Measurements from ENCODE around the gene MEDAG.
A peak's percentile ranks its signal among the peaks of the same experiment; 100 is the strongest.

The MEDAG gene

GRCh38 chr13:30889196-30889690 is 16.8 kb upstream of the MEDAG start:
- Histone ChIP-seq H3K4ac (ENCODE audit: low read depth in 1 of 2, low read length in 2 of 2) (no peak overlapping the region), H4K91ac (ENCODE audit: low read length) (no peak overlapping the region), H3K27me3 (ENCODE audit: control insufficient read depth in 1 of 2, insufficient read depth in 1 of 2, low read length in 2 of 2) (no peaks in the 10 kb centered on the region), H2BK12ac (ENCODE audit: low read length in 2 of 2) (peak overlapping the region in 1 of 2 experiments; percentile 38), H4K8ac (ENCODE audit: low read length) (no peak overlapping the region), H2AK5ac (ENCODE audit: low read length, severe bottlenecking) (no peak overlapping the region), H3K4me2 (ENCODE audit: low read length, poor library complexity, severe bottlenecking) (no peak overlapping the region), H3K9me3 (ENCODE audit: control insufficient read depth, low read length) (no peaks in the 10 kb centered on the region), H2BK120ac (ENCODE audit: low read depth, low read length) (no peak overlapping the region), H3K18ac (ENCODE audit: low read depth in 1 of 2, low read length in 2 of 2) (no peak overlapping the region), H3K4me1 (ENCODE audit: control insufficient read depth, insufficient read depth, low read depth, low read length) (peaks cover 2% of the 10 kb centered on the region), H3K36me3 (ENCODE audit: control insufficient read depth in 1 of 2, insufficient read depth in 2 of 2, low read depth in 1 of 2, low read length in 2 of 2) (no peaks in the 10 kb centered on the region), H3K14ac (ENCODE audit: low read length in 2 of 2) (no peak overlapping the region), H3K79me1 (replicated peaks; ENCODE audit: low read length, poor library complexity, severe bottlenecking) (no peaks in the 10 kb centered on the region), H3K9ac (ENCODE audit: low read length) (no peak overlapping the region), H3K23ac (ENCODE audit: low read length in 2 of 2) (no peak overlapping the region), H3K27ac (ENCODE audit: low read length, poor library complexity, severe bottlenecking) (no peak overlapping the region), H2BK15ac (ENCODE audit: low read depth, poor library complexity, severe bottlenecking) (no peak overlapping the region), H3K4me3 (ENCODE audit: insufficient read depth in 1 of 2, low read depth in 1 of 2, low read length in 2 of 2) (no peak overlapping the region), H2AFZ (ENCODE audit: low read depth, low read length) (no peak overlapping the region), H2BK5ac (ENCODE audit: low read depth, low read length, poor library complexity, severe bottlenecking) (no peak overlapping the region)
- WGBS: 96% methylated on average over 2 of the region's 3 CpGs
- DNase-seq: no peak

- Histone ChIP-seq H4K91ac (ENCODE audit: low read length) (no peak overlapping the region), H3K23ac (ENCODE audit: low read length in 2 of 2) (no peak overlapping the region), H3K14ac (ENCODE audit: low read length in 2 of 2) (no peak overlapping the region), H3K36me3 (ENCODE audit: control insufficient read depth in 1 of 2, insufficient read depth in 2 of 2, low read depth in 1 of 2, low read length in 2 of 2) (no peaks in the 10 kb centered on the region), H2BK12ac (ENCODE audit: low read length in 2 of 2) (peak overlapping the region in 1 of 2 experiments; percentile 79), H2AK5ac (ENCODE audit: low read length, severe bottlenecking) (no peak overlapping the region), H3K4ac (ENCODE audit: low read depth in 1 of 2, low read length in 2 of 2) (no peak overlapping the region), H3K9me3 (ENCODE audit: control insufficient read depth, low read length) (no peaks in the 10 kb centered on the region), H2BK5ac (ENCODE audit: low read depth, low read length, poor library complexity, severe bottlenecking) (no peak overlapping the region), H3K9ac (ENCODE audit: low read length) (no peak overlapping the region), H3K79me1 (replicated peaks; ENCODE audit: low read length, poor library complexity, severe bottlenecking) (peaks cover 2% of the 10 kb centered on the region), H3K27me3 (ENCODE audit: control insufficient read depth in 1 of 2, insufficient read depth in 1 of 2, low read length in 2 of 2) (no peaks in the 10 kb centered on the region), H2BK15ac (ENCODE audit: low read depth, poor library complexity, severe bottlenecking) (peak overlapping the region; percentile 74), H4K8ac (ENCODE audit: low read length) (no peak overlapping the region), H3K4me1 (ENCODE audit: control insufficient read depth, insufficient read depth, low read depth, low read length) (peaks cover 6% of the 10 kb centered on the region), H2AFZ (ENCODE audit: low read depth, low read length) (no peak overlapping the region), H3K18ac (ENCODE audit: low read depth in 1 of 2, low read length in 2 of 2) (no peak overlapping the region), H3K4me3 (ENCODE audit: insufficient read depth in 1 of 2, low read depth in 1 of 2, low read length in 2 of 2) (no peak overlapping the region), H3K4me2 (ENCODE audit: low read length, poor library complexity, severe bottlenecking) (no peak overlapping the region), H2BK120ac (ENCODE audit: low read depth, low read length) (no peak overlapping the region), H3K27ac (ENCODE audit: low read length, poor library complexity, severe bottlenecking) (no peak overlapping the region)
- peak; percentile 41 for DNase-seq
- WGBS: 39% methylated on average over 5 of the region's 6 CpGs
Measured at GRCh38 chr13:30892966-30893365, 13.1 kb upstream of the MEDAG start.

GRCh38 chr13:30895773-30896172 is 10.3 kb upstream of the MEDAG start:
- Histone ChIP-seq H2BK12ac (ENCODE audit: low read length in 2 of 2) (no peak overlapping the region), H2BK15ac (ENCODE audit: low read depth, poor library complexity, severe bottlenecking) (no peak overlapping the region), H2BK120ac (ENCODE audit: low read depth, low read length) (no peak overlapping the region), H3K36me3 (ENCODE audit: control insufficient read depth in 1 of 2, insufficient read depth in 2 of 2, low read depth in 1 of 2, low read length in 2 of 2) (no peaks in the 10 kb centered on the region), H2AK5ac (ENCODE audit: low read length, severe bottlenecking) (no peak overlapping the region), H3K79me1 (replicated peaks; ENCODE audit: low read length, poor library complexity, severe bottlenecking) (peaks cover 2% of the 10 kb centered on the region), H2BK5ac (ENCODE audit: low read depth, low read length, poor library complexity, severe bottlenecking) (no peak overlapping the region), H3K4me3 (ENCODE audit: insufficient read depth in 1 of 2, low read depth in 1 of 2, low read length in 2 of 2) (no peak overlapping the region), H3K27ac (ENCODE audit: low read length, poor library complexity, severe bottlenecking) (peak overlapping the region; percentile 76), H3K4me1 (ENCODE audit: control insufficient read depth, insufficient read depth, low read depth, low read length) (peaks cover 14% of the 10 kb centered on the region), H3K23ac (ENCODE audit: low read length in 2 of 2) (no peak overlapping the region), H3K4me2 (ENCODE audit: low read length, poor library complexity, severe bottlenecking) (no peak overlapping the region), H3K27me3 (ENCODE audit: control insufficient read depth in 1 of 2, insufficient read depth in 1 of 2, low read length in 2 of 2) (no peaks in the 10 kb centered on the region), H4K8ac (ENCODE audit: low read length) (no peak overlapping the region), H3K9ac (ENCODE audit: low read length) (peak overlapping the region; percentile 88), H3K4ac (ENCODE audit: low read depth in 1 of 2, low read length in 2 of 2) (no peak overlapping the region), H4K91ac (ENCODE audit: low read length) (no peak overlapping the region), H3K9me3 (ENCODE audit: control insufficient read depth, low read length) (no peaks in the 10 kb centered on the region), H2AFZ (ENCODE audit: low read depth, low read length) (no peak overlapping the region), H3K14ac (ENCODE audit: low read length in 2 of 2) (no peak overlapping the region), H3K18ac (ENCODE audit: low read depth in 1 of 2, low read length in 2 of 2) (peak overlapping the region in 1 of 2 experiments; percentile 53)
- 3% methylated on average over 3 of the region's 4 CpGs for WGBS
- peak; percentile 88 for DNase-seq

GRCh38 chr13:30898070-30898469 is 8.0 kb upstream of the MEDAG start:
- Histone ChIP-seq H3K4me1 (ENCODE audit: control insufficient read depth, insufficient read depth, low read depth, low read length) (peaks cover 13% of the 10 kb centered on the region), H3K36me3 (ENCODE audit: control insufficient read depth in 1 of 2, insufficient read depth in 2 of 2, low read depth in 1 of 2, low read length in 2 of 2) (no peaks in the 10 kb centered on the region), H2BK5ac (ENCODE audit: low read depth, low read length, poor library complexity, severe bottlenecking) (no peak overlapping the region), H3K27ac (ENCODE audit: low read length, poor library complexity, severe bottlenecking) (peak overlapping the region; percentile 71), H3K79me1 (replicated peaks; ENCODE audit: low read length, poor library complexity, severe bottlenecking) (peaks cover 2% of the 10 kb centered on the region), H2BK120ac (ENCODE audit: low read depth, low read length) (peak overlapping the region; percentile 45), H3K4me2 (ENCODE audit: low read length, poor library complexity, severe bottlenecking) (no peak overlapping the region), H2BK15ac (ENCODE audit: low read depth, poor library complexity, severe bottlenecking) (peak overlapping the region; percentile 50), H3K4ac (ENCODE audit: low read depth in 1 of 2, low read length in 2 of 2) (peak overlapping the region in 1 of 2 experiments; percentile 33), H3K9me3 (ENCODE audit: control insufficient read depth, low read length) (no peaks in the 10 kb centered on the region), H3K23ac (ENCODE audit: low read length in 2 of 2) (no peak overlapping the region), H2BK12ac (ENCODE audit: low read length in 2 of 2) (peak overlapping the region; percentile 6 to 57), H4K91ac (ENCODE audit: low read length) (peak overlapping the region; percentile 61), H3K14ac (ENCODE audit: low read length in 2 of 2) (no peak overlapping the region), H3K27me3 (ENCODE audit: control insufficient read depth in 1 of 2, insufficient read depth in 1 of 2, low read length in 2 of 2) (no peaks in the 10 kb centered on the region), H3K18ac (ENCODE audit: low read depth in 1 of 2, low read length in 2 of 2) (peak overlapping the region; percentile 35 to 75), H2AFZ (ENCODE audit: low read depth, low read length) (no peak overlapping the region), H3K9ac (ENCODE audit: low read length) (peak overlapping the region; percentile 82), H3K4me3 (ENCODE audit: insufficient read depth in 1 of 2, low read depth in 1 of 2, low read length in 2 of 2) (peak overlapping the region in 1 of 2 experiments; percentile 40), H4K8ac (ENCODE audit: low read length) (no peak overlapping the region), H2AK5ac (ENCODE audit: low read length, severe bottlenecking) (peak overlapping the region; percentile 77)
- DNase-seq: no peak

Measured in mesenchymal stem cell (in vitro differentiated cells and primary cell).